K562 (cell line): ENCODE results near the gene CASKIN1. TPM values are rescaled to one million over a fixed set of nuclear protein-coding genes. Genes with fewer than 3 reads are reported as not detected.
A peak's percentile ranks its signal among the peaks of the same experiment; 100 is the strongest.

ENCODE experiments used
- ASH1L ChIP-seq: fragments of 450-650 bp; IDR thresholded peaks from 2 replicates; pipeline ENCODE4 v1.6.1; 2018; ENCODE audit warnings: borderline replicate concordance, mild to moderate bottlenecking, low read depth; ENCODE audit not compliant: partially characterized antibody
- CREB1 ChIP-seq, 2 experiments: sonication (generic) in 1 of 2; formaldehyde crosslinking in 1 of 2; IDR thresholded peaks; 2 replicates each; pipeline versions ENCODE4 v1.6.1 to v1.8.0; 2012 to 2022; ENCODE audit warnings: inconsistent platforms in 1 of 2, mild to moderate bottlenecking in 1 of 2, missing genetic modification reagents in 1 of 2, moderate library complexity in 1 of 2
- HEY1 ChIP-seq: fragments of 250-450 bp; sonication (Bioruptor Pico); IDR thresholded peaks from 2 replicates; pipeline ENCODE4 v1.5.0; 2020; ENCODE audit warnings: mild to moderate bottlenecking, moderate library complexity, borderline replicate concordance
- KHSRP ChIP-seq: fragments of 450-650 bp; IDR thresholded peaks from 2 replicates; pipeline ENCODE4 v1.6.1; 2017
- MLX ChIP-seq, 2 experiments: fragments of 450-650 bp in 1 of 2; sonication (generic) in 1 of 2; formaldehyde crosslinking; conservative IDR thresholded peaks; 2 replicates each; pipeline versions ENCODE4 v1.4.0 to v1.8.1; 2020 to 2022; ENCODE audit warnings: mild to moderate bottlenecking in 1 of 2, missing genetic modification reagents in 1 of 2
- NCOA4 ChIP-seq: fragments of 450-650 bp; IDR thresholded peaks from 2 replicates; pipeline ENCODE4 v1.6.1; 2018; ENCODE audit warnings: mild to moderate bottlenecking; ENCODE audit not compliant: partially characterized antibody
- NEUROD1 ChIP-seq: fragments of 150-350 bp; IDR thresholded peaks from 2 replicates; pipeline ENCODE4 v1.6.1; 2014; ENCODE audit warnings: borderline replicate concordance, low read length, low read depth; ENCODE audit not compliant: partially characterized antibody
- PATZ1 ChIP-seq: fragments of 250-450 bp; sonication (Bioruptor Pico); IDR thresholded peaks from 2 replicates; pipeline ENCODE4 v1.5.0; 2020; ENCODE audit warnings: mild to moderate bottlenecking, borderline replicate concordance
- POLR2B ChIP-seq: fragments of 450-650 bp; IDR thresholded peaks from 2 replicates; pipeline ENCODE4 v1.6.1; 2018; ENCODE audit warnings: low read depth; ENCODE audit not compliant: partially characterized antibody
- SMARCA4 ChIP-seq: fragments of 450-650 bp; IDR thresholded peaks from 2 replicates; pipeline ENCODE4 v1.6.1; 2016
- SP2 ChIP-seq: IDR thresholded peaks from 2 replicates; pipeline ENCODE4 v1.6.1; 2011; ENCODE audit warnings: mild to moderate bottlenecking, low read depth, low read length, moderate library complexity; ENCODE audit not compliant: poor library complexity, severe bottlenecking; ENCODE audit errors: extremely low read depth
- SREBF2 ChIP-seq: sonication (generic); formaldehyde crosslinking; IDR thresholded peaks from 2 replicates; pipeline ENCODE4 v1.4.0; 2020; ENCODE audit warnings: mild to moderate bottlenecking, missing genetic modification reagents
- STAT5A ChIP-seq: IDR thresholded peaks from 2 replicates; pipeline ENCODE4 v1.6.1; 2012; ENCODE audit warnings: low read length, inconsistent platforms, borderline replicate concordance
- ZBTB49 ChIP-seq: sonication (generic); formaldehyde crosslinking; IDR thresholded peaks from 2 replicates; pipeline ENCODE4 v1.8.0; 2022; ENCODE audit warnings: missing genetic modification reagents, mild to moderate bottlenecking, borderline replicate concordance
- ZC3H11A ChIP-seq: IDR thresholded peaks from 2 replicates; pipeline ENCODE4 v1.6.1; 2012; ENCODE audit warnings: low read depth, low read length, improper control_type of control experiment
- ZNF639 ChIP-seq, 2 experiments: fragments of 200-800 bp in 1 of 2; sonication (Bioruptor generic) in 1 of 2; sonication (generic) in 1 of 2; formaldehyde crosslinking in 1 of 2; IDR thresholded peaks in 1 of 2; conservative IDR thresholded peaks in 1 of 2; 2 replicates each; pipeline versions ENCODE4 v1.5.0 to v1.6.1; 2016 to 2020; ENCODE audit warnings: missing compliant biosample characterization in 1 of 2, missing genetic modification characterization in 1 of 2, missing genetic modification reagents in 1 of 2
- ZNF717 ChIP-seq: fragments of 250-450 bp; sonication (Bioruptor Pico); IDR thresholded peaks from 2 replicates; pipeline ENCODE4 v1.5.0; 2021
- polyA plus RNA-seq, 8 experiments: library from polyadenylated mRNA; depleted of rRNA in 4 of 8; stranded (reverse) in 5 of 8; unstranded in 3 of 8; fragments of >200 nt; fragmentation: Nextera tagmentation in 2 of 8; fragmentation: Illumina TruSeq in 1 of 8; extraction: Ambion mirVana in 2 of 8; extraction: Trizol in 1 of 8; gene quantifications; 2 replicates each; pipeline versions ENCODE4 v1.2.1 to v1.2.3, GENCODE V29; 2011 to 2014; ENCODE audit warnings: inconsistent platforms in 1 of 8, missing spikeins in 1 of 8
- total RNA-seq, 7 experiments: library from RNA; depleted of rRNA in 6 of 7; stranded (reverse); fragments of >200 nt in 6 of 7; fragmentation: Illumina TruSeq in 2 of 7; extraction: Trizol in 2 of 7; gene quantifications; 2 replicates each; pipeline versions ENCODE4 v1.2.1 to v1.2.3, GENCODE V29; 2011 to 2021; ENCODE audit warnings: low replicate concordance in 1 of 7
- TF ChIP-seq, protein P1 (sequence below): fragments of 450-650 bp; IDR thresholded peaks from 2 replicates; pipeline ENCODE4 v1.6.1; 2016; ENCODE audit warnings: low read depth, mild to moderate bottlenecking, moderate library complexity

The CASKIN1 gene
- total and polyA plus RNA-seq, 9 of the 15 experiments (the other 6 are each of a cell fraction or from before 2014, with no cell fraction given) = 0.15 to 4.5 (median 1.5) TPM; not detected in 2

DNA sequence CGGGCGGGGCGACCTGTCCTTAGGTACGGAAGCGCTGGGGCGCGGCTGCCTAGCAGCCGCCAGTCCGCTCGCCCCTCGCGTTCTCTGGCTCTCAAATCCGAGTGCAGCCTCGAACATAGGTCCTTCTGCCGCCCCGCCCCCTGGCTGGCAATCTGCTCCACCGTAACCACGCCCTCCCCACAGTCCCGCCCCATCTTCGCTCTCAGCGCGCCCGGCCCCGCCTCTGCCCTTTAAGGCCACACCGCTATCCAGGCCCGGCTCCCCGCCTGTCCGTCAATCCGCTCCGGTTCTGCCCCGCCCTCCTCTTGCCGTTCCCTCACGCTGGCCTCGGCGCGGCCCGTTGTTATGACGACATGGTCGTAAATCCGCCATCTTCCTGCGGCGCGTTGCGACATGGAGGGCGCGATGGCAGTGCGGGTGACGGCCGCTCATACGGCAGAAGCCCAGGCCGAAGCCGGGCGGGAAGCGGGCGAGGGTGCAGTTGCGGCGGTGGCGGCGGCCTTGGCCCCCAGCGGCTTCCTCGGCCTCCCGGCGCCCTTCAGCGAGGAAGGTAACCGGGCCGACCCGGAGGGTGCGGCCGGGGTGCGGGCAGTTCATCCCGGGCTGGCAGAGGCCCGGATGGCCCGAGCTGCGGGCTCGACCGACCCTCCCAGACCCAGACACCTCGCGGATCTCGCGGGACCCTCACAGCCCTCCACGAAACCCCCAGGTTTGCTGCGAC is 27.0 kb upstream of the CASKIN1 start, which contains the start of gene E4F1 (continued):
- TF ChIP-seq ZBTB49 (CRISPR knock-in tag) (no peak), ZNF639 (CRISPR knock-in tag; conservative IDR thresholded peaks at IDR 0.05 in 1 of 2, IDR thresholded peaks at IDR 0.05 in 1 of 2) (peak in 1 of 2 experiments; percentile 94; a peak in 2 of 4 replicates), KHSRP (no peak), MLX (CRISPR knock-in tag; conservative IDR thresholded peaks at IDR 0.05) (no peak), PATZ1 (CRISPR knock-in tag) (no peak), SMARCA4 (no peak), HEY1 (CRISPR knock-in tag) (no peak), SP2 (no peak), SREBF2 (CRISPR knock-in tag) (no peak), CREB1 (IDR thresholded peaks at IDR 0.05) (peak; percentile 96), CREB1 (CRISPR knock-in tag; IDR thresholded peaks at IDR 0.05) (peak; percentile 98), ZC3H11A (no peak), ZNF717 (CRISPR knock-in tag) (no peak), ASH1L (no peak), NEUROD1 (peak; percentile 80), STAT5A (no peak), NCOA4 (no peak), POLR2B (peak; percentile 81)
- TF ChIP-seq, protein P1, sequence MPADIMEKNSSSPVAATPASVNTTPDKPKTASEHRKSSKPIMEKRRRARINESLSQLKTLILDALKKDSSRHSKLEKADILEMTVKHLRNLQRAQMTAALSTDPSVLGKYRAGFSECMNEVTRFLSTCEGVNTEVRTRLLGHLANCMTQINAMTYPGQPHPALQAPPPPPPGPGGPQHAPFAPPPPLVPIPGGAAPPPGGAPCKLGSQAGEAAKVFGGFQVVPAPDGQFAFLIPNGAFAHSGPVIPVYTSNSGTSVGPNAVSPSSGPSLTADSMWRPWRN = no peak
